MM.1S (cell line): ENCODE data around the gene DENND1A.

Experiments
- EZH2phosphoT487 ChIP-seq: fragments of 300-600 bp; sonication (generic); IDR thresholded peaks from 2 replicates; pipeline ENCODE4 v1.6.1; 2018; ENCODE audit warnings: antibody characterized with exemption, low read length
- TF ChIP-seq, protein P1 (sequence below): fragments of 300-600 bp; sonication (generic); IDR thresholded peaks from 2 replicates; pipeline ENCODE4 v1.5.1; 2016; ENCODE audit warnings: antibody characterized with exemption, low read length, mixed read lengths

- TF ChIP-seq, protein P1, sequence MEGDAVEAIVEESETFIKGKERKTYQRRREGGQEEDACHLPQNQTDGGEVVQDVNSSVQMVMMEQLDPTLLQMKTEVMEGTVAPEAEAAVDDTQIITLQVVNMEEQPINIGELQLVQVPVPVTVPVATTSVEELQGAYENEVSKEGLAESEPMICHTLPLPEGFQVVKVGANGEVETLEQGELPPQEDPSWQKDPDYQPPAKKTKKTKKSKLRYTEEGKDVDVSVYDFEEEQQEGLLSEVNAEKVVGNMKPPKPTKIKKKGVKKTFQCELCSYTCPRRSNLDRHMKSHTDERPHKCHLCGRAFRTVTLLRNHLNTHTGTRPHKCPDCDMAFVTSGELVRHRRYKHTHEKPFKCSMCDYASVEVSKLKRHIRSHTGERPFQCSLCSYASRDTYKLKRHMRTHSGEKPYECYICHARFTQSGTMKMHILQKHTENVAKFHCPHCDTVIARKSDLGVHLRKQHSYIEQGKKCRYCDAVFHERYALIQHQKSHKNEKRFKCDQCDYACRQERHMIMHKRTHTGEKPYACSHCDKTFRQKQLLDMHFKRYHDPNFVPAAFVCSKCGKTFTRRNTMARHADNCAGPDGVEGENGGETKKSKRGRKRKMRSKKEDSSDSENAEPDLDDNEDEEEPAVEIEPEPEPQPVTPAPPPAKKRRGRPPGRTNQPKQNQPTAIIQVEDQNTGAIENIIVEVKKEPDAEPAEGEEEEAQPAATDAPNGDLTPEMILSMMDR = no peak
- no peak for TF ChIP-seq EZH2phosphoT487
Measured at GRCh38 chr9:123792501-123792900, 137.4 kb downstream of the DENND1A start.
